Pancreas (tissue), 10 donors: Measurements from ENCODE around the gene NRBP1. TPM values are rescaled to one million over a fixed set of nuclear protein-coding genes. Genes with fewer than 3 reads are reported as not detected.

Experiments used
- ATAC-seq, 4 donors: fragments of 200-7000 bp; cut with Tn5 transposase; one replicate each; pipeline versions ENCODE4 v1.8.0 to v1.9.1; 2020; ENCODE audit warnings: mild to moderate bottlenecking in 4 of 4, moderate library complexity in 4 of 4
- DNase-seq, 6 donors: peaks; one replicate each; pipeline ENCODE4 v3.0.0-alpha.2; 2020
- FAIRE-seq: peaks from 2 replicates; lab custom pipeline; 2012; peaks lifted over from hg19 to GRCh38; lab: Jason Lieb, UNC
- H3K27ac ChIP-seq, 4 donors: fragments of 200-600 bp; sonication (generic); 1 replicate in 3 of 4; 2 replicates in 1 of 4; pipeline versions ENCODE4 v1.5.0 to v1.8.0; 2020
- H3K27me3 ChIP-seq, 4 donors: fragments of 200-600 bp; one replicate each; pipeline ENCODE4 v1.8.0; 2021
- H3K36me3 ChIP-seq, 3 donors: fragments of 200-600 bp; sonication (generic) in 1 of 3; one replicate each; pipeline versions ENCODE4 v1.5.0 to v1.8.0; 2020 to 2021
- H3K4me1 ChIP-seq, 3 donors: fragments of 200-600 bp; one replicate each; pipeline ENCODE4 v1.8.0; 2021
- H3K4me3 ChIP-seq, 4 donors: fragments of 200-600 bp; sonication (generic) in 2 of 4; one replicate each; pipeline versions ENCODE4 v1.5.0 to v1.8.0; 2020 to 2021
- H3K9me3 ChIP-seq, 4 donors: fragments of 200-600 bp; one replicate each; pipeline ENCODE4 v1.8.0; 2021
- WGBS, 2 donors: extraction: QIAGEN DNeasy Blood & Tissue Kit; methylation state at CpG; one replicate each; pipeline ENCODE4 v1.1.7; 2013; 5-methylcytosine and 5-hydroxymethylcytosine counted together
- intact Hi-C, 3 donors: fragments of 100-400 bp; cut with DNase I; formaldehyde crosslinking; loops; one replicate each; pipeline versions ENCODE4 v1.11.1 to v1.14.2; 2022
- polyA plus RNA-seq, 2 donors: library from polyadenylated mRNA; stranded (reverse); fragments of 200-250 nt; gene quantifications; one replicate each; pipeline ENCODE4 v1.2.3, GENCODE V29; 2013
- total RNA-seq, 6 donors: library from RNA; stranded (reverse); fragmentation: NEBNext Ultra II Directional in 4 of 6; extraction: Animal tissue kit (Norgen Biotek cat#: 25700) in 4 of 6; gene quantifications; one replicate each; pipeline versions ENCODE4 v1.2.1 to v1.2.4, GENCODE V29; 2021 to 2023
- TF ChIP-seq, protein P1 (sequence below), 4 donors: fragments of 200-600 bp; sonication (generic) in 3 of 4; IDR thresholded peaks; one replicate each; pipeline versions ENCODE4 v1.5.0 to v1.8.0; 2021; ENCODE audit warnings: antibody characterized with exemption in 4 of 4
- donor health status: healthy with polysubstance abuse.
- donor health status: DM: no; HTN: no; CAD: no; lungs with moderate emphysema.
- donor health status: DM: no; HTN: no; CAD: no.
- donor health status: control.
- donor health status: control.
- donor health status: Bipolar disorder and iron deficiency.
- donor health status: DM: yes; HTN: yes; CAD: no.
- donor health status: DM: no; HTN: no; CAD: no.
- donor health status: DM: no; HTN: no; CAD: no.
- donor health status: DM: yes; HTN: yes; CAD: no.

NRBP1 gene
- total and polyA plus RNA-seq, 8 donors: 32.5 to 60.7 (median 38.0) TPM

DNA sequence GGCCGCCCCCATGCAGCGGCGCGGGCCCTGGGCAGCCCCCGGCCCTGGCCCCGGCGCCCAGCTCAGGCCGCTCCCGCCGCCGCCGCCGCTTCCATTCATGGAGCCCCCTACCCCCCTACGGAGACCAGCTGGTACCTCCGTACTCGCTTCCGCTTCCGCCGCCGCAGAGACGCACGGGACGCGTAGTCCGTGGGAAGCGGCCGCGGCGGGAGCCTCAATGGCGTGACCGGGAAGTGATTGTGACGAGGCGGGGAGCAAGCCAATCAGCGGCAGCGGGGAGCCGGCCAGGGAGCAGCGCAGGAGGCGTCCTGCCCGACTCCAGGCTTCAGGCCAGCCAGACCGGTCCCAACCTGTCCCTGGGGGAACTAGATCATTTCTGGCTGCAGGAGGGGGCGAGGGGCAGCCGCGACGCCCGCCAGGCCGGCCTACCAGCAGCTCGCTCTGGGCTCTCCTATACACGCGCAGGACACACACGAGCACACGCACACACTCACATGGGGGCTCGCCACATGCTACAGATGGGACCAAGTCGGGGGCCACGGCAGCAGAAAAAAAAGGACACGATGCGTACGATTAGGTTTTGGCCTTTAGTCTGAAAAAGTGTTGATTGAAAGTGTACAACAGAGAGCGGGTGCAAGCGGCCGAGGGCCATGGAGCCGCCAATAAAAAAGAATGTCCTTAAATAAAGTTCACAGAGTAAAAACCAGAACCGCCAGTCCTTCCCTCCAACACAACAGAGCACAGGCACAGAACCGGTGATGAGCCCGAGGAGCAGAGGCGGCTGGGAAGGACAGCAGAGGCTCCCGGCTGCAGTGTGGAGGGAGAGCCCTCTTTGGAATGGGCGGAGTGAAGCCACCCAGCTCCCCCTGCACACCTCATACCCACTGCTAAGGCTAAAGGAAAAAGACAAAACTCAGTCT, 47.5 kb upstream of the NRBP1 start, which contains the start of gene ZNF513:
Gene ZNF513 (minus strand): TSS at position 109 of the 920 bp plus-strand sequence. CDS start 208 bp downstream, outside the sequence.
- Histone ChIP-seq H3K4me3 (peak within 1 kb of the TSS; percentile 44 to 64 (median 56)), H3K9me3 (no peaks in the 10 kb centered on the region), H3K4me1 (peaks cover 5 to 14% (median 5%) of the 10 kb centered on the region in 3 donors), H3K27me3 (no peaks in the 10 kb centered on the region), H3K36me3 (peaks cover 0 to 46% (median 15%) of the 10 kb centered on the region in 3 donors), H3K27ac (peak within 1 kb of the TSS; percentile 79 to 92 (median 90))
- intact Hi-C loops: no loop called here
- ATAC-seq (peak; percentile 92 to 94 (median 92)), DNase-seq (peak; percentile 96 to 99 (median 97)), FAIRE-seq (peak; percentile 82)
- 11 to 15% methylated on average over 56 to 67 of the region's 67 CpGs for WGBS, 2 donors
- TF ChIP-seq, protein P1, sequence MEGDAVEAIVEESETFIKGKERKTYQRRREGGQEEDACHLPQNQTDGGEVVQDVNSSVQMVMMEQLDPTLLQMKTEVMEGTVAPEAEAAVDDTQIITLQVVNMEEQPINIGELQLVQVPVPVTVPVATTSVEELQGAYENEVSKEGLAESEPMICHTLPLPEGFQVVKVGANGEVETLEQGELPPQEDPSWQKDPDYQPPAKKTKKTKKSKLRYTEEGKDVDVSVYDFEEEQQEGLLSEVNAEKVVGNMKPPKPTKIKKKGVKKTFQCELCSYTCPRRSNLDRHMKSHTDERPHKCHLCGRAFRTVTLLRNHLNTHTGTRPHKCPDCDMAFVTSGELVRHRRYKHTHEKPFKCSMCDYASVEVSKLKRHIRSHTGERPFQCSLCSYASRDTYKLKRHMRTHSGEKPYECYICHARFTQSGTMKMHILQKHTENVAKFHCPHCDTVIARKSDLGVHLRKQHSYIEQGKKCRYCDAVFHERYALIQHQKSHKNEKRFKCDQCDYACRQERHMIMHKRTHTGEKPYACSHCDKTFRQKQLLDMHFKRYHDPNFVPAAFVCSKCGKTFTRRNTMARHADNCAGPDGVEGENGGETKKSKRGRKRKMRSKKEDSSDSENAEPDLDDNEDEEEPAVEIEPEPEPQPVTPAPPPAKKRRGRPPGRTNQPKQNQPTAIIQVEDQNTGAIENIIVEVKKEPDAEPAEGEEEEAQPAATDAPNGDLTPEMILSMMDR (IDR thresholded peaks at IDR 0.05): no peak

DNA sequence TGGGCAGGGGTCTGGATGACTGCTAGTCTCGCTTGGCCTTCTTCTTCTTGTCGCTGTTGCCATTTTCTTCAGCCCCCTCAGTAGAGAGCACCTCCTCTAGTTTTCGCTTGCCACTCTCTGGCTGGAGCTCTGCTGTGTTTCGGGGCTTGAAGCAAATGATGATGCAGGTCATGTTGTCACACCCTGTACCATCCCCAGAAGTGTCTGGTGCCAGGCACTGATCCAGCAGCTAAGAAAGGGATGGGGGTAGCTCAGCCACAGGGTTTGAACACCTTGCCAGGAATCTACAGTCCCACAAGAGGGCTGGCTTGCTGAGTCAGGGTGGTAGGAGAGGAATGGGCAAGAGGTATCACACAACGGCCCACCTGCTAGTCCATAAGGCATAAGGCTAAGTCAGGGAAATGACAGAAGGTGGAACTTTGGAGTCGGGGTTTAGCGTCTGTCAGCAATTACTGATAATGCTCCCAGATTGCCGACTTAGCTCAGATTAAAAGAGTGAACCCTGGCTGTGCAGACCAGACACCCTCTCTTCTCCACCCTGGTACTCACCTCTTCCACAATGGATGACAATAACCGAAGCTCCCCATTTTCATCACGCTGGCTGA, 46.8 kb upstream of the NRBP1 start:
- no peak for FAIRE-seq
- no peak for DNase-seq
- Histone ChIP-seq H3K4me1 (peaks cover 5 to 14% (median 5%) of the 10 kb centered on the region in 3 donors), H3K4me3 (no peak overlapping the region), H3K36me3 (peaks cover 0 to 42% (median 7%) of the 10 kb centered on the region in 3 donors), H3K27ac (peak overlapping the region in 3 of 4 donors; percentile 89 to 92 (median 90)), H3K9me3 (no peaks in the 10 kb centered on the region), H3K27me3 (no peaks in the 10 kb centered on the region)
- no peak for ATAC-seq
- WGBS, 2 donors: 82 to 85% methylated on average over 10 of the region's 10 CpGs
- TF ChIP-seq, protein P1 (IDR thresholded peaks at IDR 0.05): no peak
- intact Hi-C loops: no loop called here

DNA sequence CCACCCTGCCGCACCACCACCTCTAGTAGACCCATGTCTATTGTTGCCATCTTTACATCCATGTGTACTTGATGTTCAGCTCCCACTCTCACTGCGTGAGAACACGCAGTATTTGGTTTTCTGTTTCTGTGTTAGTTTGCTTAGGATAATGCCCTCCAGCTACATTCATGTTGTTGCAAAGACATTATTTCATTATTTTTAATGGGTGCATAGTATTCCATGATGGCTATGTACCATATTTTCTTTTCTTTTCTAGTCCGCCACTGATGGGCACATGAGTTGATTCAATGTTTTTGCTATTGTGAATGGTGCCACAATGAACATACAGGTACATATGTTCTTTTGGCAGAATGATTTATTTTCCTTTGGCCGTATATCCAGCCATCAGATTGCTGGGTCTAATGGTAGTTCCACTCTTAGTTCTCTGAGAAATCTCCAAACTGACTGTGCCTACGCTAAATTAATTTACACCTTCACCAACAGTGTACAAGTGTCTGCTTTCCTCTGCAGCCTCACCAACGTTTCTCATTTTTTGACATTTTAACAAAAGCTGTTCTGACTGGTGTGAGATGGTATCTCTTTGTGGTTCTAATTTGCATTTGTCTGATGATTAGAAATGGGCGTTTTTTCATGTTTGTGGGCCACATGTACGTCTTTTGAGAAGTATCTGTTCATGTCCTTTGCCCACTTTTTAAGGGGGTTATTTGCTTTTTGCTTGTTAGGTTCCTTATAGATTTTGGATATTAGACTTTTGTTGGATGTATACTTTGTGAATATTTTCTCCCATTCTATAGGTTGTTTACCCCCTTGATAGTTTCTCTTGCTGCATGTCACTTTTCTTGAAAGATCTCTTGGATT, 37.4 kb upstream of the NRBP1 start:
- H3K27ac ChIP-seq: no peak overlapping the region

DNA sequence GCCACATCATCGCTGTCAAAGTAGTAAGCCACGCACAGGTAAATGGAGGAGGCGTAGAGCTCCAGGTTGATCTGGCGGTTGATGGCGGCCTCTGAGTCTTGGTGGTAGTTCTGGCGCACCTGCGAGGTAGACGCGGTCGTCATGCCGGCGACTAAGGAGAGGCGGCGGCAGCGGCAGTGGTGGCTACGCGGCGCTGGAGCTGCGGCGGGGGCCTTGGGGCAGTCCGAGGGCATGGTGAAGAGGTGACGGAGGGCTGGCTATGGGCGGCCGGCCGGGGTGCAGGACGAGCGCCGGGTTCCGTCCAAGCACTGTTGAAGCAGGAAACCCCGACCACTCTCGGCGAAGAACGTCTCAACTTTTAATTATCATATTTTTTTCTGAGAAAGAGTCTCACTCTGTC, 35.2 kb upstream of the NRBP1 start:
- WGBS, 2 donors: 98% methylated on average over 31 to 33 of the region's 33 CpGs
- intact Hi-C loops: no loop called here
- DNase-seq (no peak), ATAC-seq (no peak), FAIRE-seq (no peak)
- Histone ChIP-seq H3K4me3 (no peak overlapping the region), H3K9me3 (no peaks in the 10 kb centered on the region), H3K27ac (no peak overlapping the region), H3K36me3 (no peaks in the 10 kb centered on the region), H3K27me3 (no peaks in the 10 kb centered on the region), H3K4me1 (no peaks in the 10 kb centered on the region)
- TF ChIP-seq, protein P1 (IDR thresholded peaks at IDR 0.05): no peak

More for the DNA sequence above, 37.4 kb upstream of the NRBP1 start:
- Histone ChIP-seq H3K36me3 (peaks cover 0 to 3% (median 0%) of the 10 kb centered on the region in 3 donors), H3K4me3 (no peak overlapping the region), H3K4me1 (no peaks in the 10 kb centered on the region), H3K27me3 (no peaks in the 10 kb centered on the region), H3K9me3 (no peaks in the 10 kb centered on the region)
- FAIRE-seq (no peak), ATAC-seq (no peak), DNase-seq (no peak)
- intact Hi-C loops: no loop called here
- WGBS, 2 donors: 91 to 97% methylated on average over 9 of the region's 9 CpGs
- TF ChIP-seq, protein P1 (IDR thresholded peaks at IDR 0.05): no peak
